Left lung (tissue), 10 donors: ENCODE data around the gene SLC34A1. TPM values are rescaled to one million over a fixed set of nuclear protein-coding genes. Genes with fewer than 3 reads are reported as not detected.
A peak's percentile ranks its signal among the peaks of the same experiment; 100 is the strongest.

Experiments
- ATAC-seq: fragments of 200-7000 bp; cut with Tn5 transposase; one replicate; pipeline ENCODE4 v1.9.1; 2020; ENCODE audit warnings: moderate library complexity
- DNase-seq, 4 donors: peaks; one replicate each; pipeline ENCODE4 v3.0.0-alpha.2; 2013 to 2020
- H3K27ac ChIP-seq, 2 donors: fragments of 200-600 bp; sonication (generic) in 1 of 2; one replicate each; pipeline versions ENCODE4 v1.5.0 to v1.8.0; 2020 to 2021
- H3K27me3 ChIP-seq, 2 donors: fragments of 200-600 bp; sonication (generic) in 1 of 2; one replicate each; pipeline versions ENCODE4 v1.5.0 to v1.8.0; 2020 to 2021
- H3K36me3 ChIP-seq, 2 donors: fragments of 200-600 bp; sonication (generic) in 1 of 2; one replicate each; pipeline versions ENCODE4 v1.5.0 to v1.8.0; 2020 to 2021
- H3K4me1 ChIP-seq, 2 donors: fragments of 200-600 bp; one replicate each; pipeline ENCODE4 v1.8.0; 2021
- H3K4me3 ChIP-seq, 2 donors: fragments of 200-600 bp; sonication (generic) in 1 of 2; one replicate each; pipeline versions ENCODE4 v1.5.0 to v1.8.0; 2020 to 2021; ENCODE audit warnings: mild to moderate bottlenecking in 1 of 2
- H3K9me3 ChIP-seq, 2 donors: fragments of 200-600 bp; sonication (generic) in 1 of 2; one replicate each; pipeline versions ENCODE4 v1.5.0 to v1.8.0; 2020 to 2021
- CTCF ChIP-seq, 2 donors: fragments of 200-600 bp; sonication (generic) in 1 of 2; IDR thresholded peaks; one replicate each; pipeline versions ENCODE4 v1.5.0 to v1.8.0; 2021; ENCODE audit warnings: antibody characterized with exemption in 2 of 2
- intact Hi-C, 2 donors: fragments of 100-400 bp; cut with DNase I; formaldehyde crosslinking; loops; one replicate each; pipeline versions ENCODE4 v1.11.2 to v1.14.2; 2022
- polyA plus RNA-seq, 6 donors: library from polyadenylated mRNA; unstranded; fragments of 120-200 nt; gene quantifications; one replicate each; pipeline ENCODE4 v1.2.1, GENCODE V29; 2013; ENCODE audit not compliant: insufficient read length in 6 of 6
- total RNA-seq, 2 donors: library from RNA; stranded (reverse); fragmentation: NEBNext Ultra II Directional; extraction: Animal tissue kit (Norgen Biotek cat#: 25700); gene quantifications; one replicate each; pipeline ENCODE4 v1.2.1, GENCODE V29; 2021
- donor health status: DM: no; HTN: yes; CAD: no.
- donor health status: DM: no; HTN: no; CAD: no.

Gene SLC34A1
- total and polyA plus RNA-seq, 8 donors: 0.18 to 1.7 (median 0.36) TPM; not detected in 3

- intact Hi-C loops: no loop called here
- no peak for TF ChIP-seq CTCF (IDR thresholded peaks at IDR 0.05)
- peaks cover 0 to 26% of the 10 kb centered on the region in 2 donors for H3K36me3 ChIP-seq
These were observed 62.2 kb downstream of the SLC34A1 start, which contains the start of gene PRR7 for GRCh38 chr5:177446200-177447065. TSS of gene PRR7 (plus strand) at chr5:177446814. CDS start at chr5:177455068, 8,254 bp downstream.

GRCh38 chr5:177447066-177447610 lies 62.9 kb downstream of the SLC34A1 start:
- Histone ChIP-seq H3K27me3 (peaks cover 0 to 63% of the 10 kb centered on the region in 2 donors), H3K36me3 (peaks cover 0 to 18% of the 10 kb centered on the region in 2 donors), H3K4me3 (peak overlapping the region; percentile 42 to 50), H3K27ac (peak overlapping the region in 1 of 2 donors; percentile 64), H3K9me3 (no peaks in the 10 kb centered on the region), H3K4me1 (peaks cover 7 to 41% of the 10 kb centered on the region in 2 donors)
- ATAC-seq: peak; percentile 14
- no peak for TF ChIP-seq CTCF (IDR thresholded peaks at IDR 0.05)
- intact Hi-C loops: no loop called here
- DNase-seq: peak in 3 of 4 donors; percentile 43 to 86 (median 83)

More at GRCh38 chr5:177446200-177447065, 62.2 kb downstream of the SLC34A1 start, which contains the start of gene PRR7:
- no peaks in the 10 kb centered on the region for H3K9me3 ChIP-seq
- peaks cover 7 to 41% of the 10 kb centered on the region in 2 donors for H3K4me1 ChIP-seq
- H3K27ac ChIP-seq: peak within 1 kb of the TSS in 1 of 2 donors; percentile 64
- peak within 1 kb of the TSS; percentile 42 to 50 for H3K4me3 ChIP-seq
- H3K27me3 ChIP-seq: peaks cover 0 to 58% of the 10 kb centered on the region in 2 donors
- ATAC-seq: peak; percentile 77
- peak in 3 of 4 donors; percentile 67 to 88 (median 76) for DNase-seq

GRCh38 chr5:177447611-177448243 lies 63.5 kb downstream of the SLC34A1 start:
- DNase-seq: peak in 1 of 4 donors; percentile 84
- Histone ChIP-seq H3K4me1 (peaks cover 7 to 41% of the 10 kb centered on the region in 2 donors), H3K9me3 (no peaks in the 10 kb centered on the region), H3K4me3 (no peak overlapping the region), H3K27ac (no peak overlapping the region), H3K27me3 (peaks cover 0 to 68% of the 10 kb centered on the region in 2 donors), H3K36me3 (peaks cover 0 to 13% of the 10 kb centered on the region in 2 donors)
- intact Hi-C loops: no loop called here
- peak; percentile 33 for ATAC-seq
- TF ChIP-seq CTCF (IDR thresholded peaks at IDR 0.05): no peak

Other genes with a start within 250 kb of the SLC34A1 start
- gene RAB24, start 80.7 kb upstream of the SLC34A1 start, total RNA-seq: 10 to 100 TPM; 30.3 to 36.2 TPM
- 10 to 100 TPM; 24.2 to 39.7 (median 28.4) TPM for gene RAB24, start 80.7 kb upstream of the SLC34A1 start, polyA plus RNA-seq
- gene PRELID1, start 80.6 kb upstream of the SLC34A1 start, total RNA-seq: 100 to 1,000 TPM in 1 of 2 donors, 10 to 100 TPM in 1; 87.8 to 154 TPM
- gene PRELID1, start 80.6 kb upstream of the SLC34A1 start, polyA plus RNA-seq: 100 to 1,000 TPM in 1 of 6 donors, 10 to 100 TPM in 5; 72.3 to 103 (median 84.8) TPM
- gene MXD3, start 72.5 kb upstream of the SLC34A1 start, total RNA-seq: 10 to 100 TPM; 10.8 to 12.4 TPM
- gene MXD3, start 72.5 kb upstream of the SLC34A1 start, polyA plus RNA-seq: 10 to 100 TPM; 17.0 to 36.5 (median 24.4) TPM
- gene LMAN2, start 32.8 kb upstream of the SLC34A1 start, total RNA-seq: 100 to 1,000 TPM; 133 to 155 TPM
- gene LMAN2, start 32.8 kb upstream of the SLC34A1 start, polyA plus RNA-seq: 100 to 1,000 TPM; 101 to 118 (median 106) TPM
- gene RGS14, start 26.5 kb upstream of the SLC34A1 start, total RNA-seq: 10 to 100 TPM; 14.2 to 28.2 TPM
- 1 to 10 TPM; 4.0 to 8.5 (median 6.4) TPM for gene RGS14, start 26.5 kb upstream of the SLC34A1 start, polyA plus RNA-seq
- gene PFN3, start 16.2 kb downstream of the SLC34A1 start, total RNA-seq: not detected
- gene PFN3, start 16.2 kb downstream of the SLC34A1 start, polyA plus RNA-seq: not detected
- 1 to 10 TPM in 1 of 2 donors, under 1 TPM in 1; 0.63 to 1.1 TPM for gene F12, start 25.1 kb downstream of the SLC34A1 start, total RNA-seq
- gene F12, start 25.1 kb downstream of the SLC34A1 start, polyA plus RNA-seq: under 1 TPM in 5 of 6 donors, not detected in 1; 0.20 to 0.37 (median 0.31) TPM
- 10 to 100 TPM; 32.3 to 57.1 TPM for gene GRK6, start 42.2 kb downstream of the SLC34A1 start, total RNA-seq
- 10 to 100 TPM; 15.7 to 26.0 (median 23.6) TPM for gene GRK6, start 42.2 kb downstream of the SLC34A1 start, polyA plus RNA-seq
- 1 to 10 TPM; 2.7 to 4.1 TPM for gene PRR7, start 62.4 kb downstream of the SLC34A1 start, total RNA-seq
- 1 to 10 TPM in 2 of 6 donors, under 1 TPM in 4; 0.30 to 1.5 (median 0.76) TPM for gene PRR7, start 62.4 kb downstream of the SLC34A1 start, polyA plus RNA-seq
- gene DBN1, start 89.2 kb downstream of the SLC34A1 start, total RNA-seq: 10 to 100 TPM; 43.2 to 83.1 TPM
- gene DBN1, start 89.2 kb downstream of the SLC34A1 start, polyA plus RNA-seq: 100 to 1,000 TPM; 134 to 207 (median 165) TPM
- 100 to 1,000 TPM; 107 to 141 TPM for gene PDLIM7, start 113.2 kb downstream of the SLC34A1 start, total RNA-seq
- gene PDLIM7, start 113.2 kb downstream of the SLC34A1 start, polyA plus RNA-seq: 100 to 1,000 TPM in 1 of 6 donors, 10 to 100 TPM in 5; 60.9 to 115 (median 82.3) TPM
- gene DOK3, start 125.4 kb downstream of the SLC34A1 start, total RNA-seq: 10 to 100 TPM; 18.2 to 90.5 TPM
- gene DOK3, start 125.4 kb downstream of the SLC34A1 start, polyA plus RNA-seq: 1 to 10 TPM; 5.8 to 7.4 (median 6.7) TPM
- 10 to 100 TPM; 65.9 to 86.7 TPM for gene DDX41, start 132.5 kb downstream of the SLC34A1 start, total RNA-seq
- 10 to 100 TPM; 77.1 to 90.2 (median 81.9) TPM for gene DDX41, start 132.5 kb downstream of the SLC34A1 start, polyA plus RNA-seq
- 10 to 100 TPM; 64.3 to 73.9 TPM for gene FAM193B, start 170.1 kb downstream of the SLC34A1 start, total RNA-seq
- 100 to 1,000 TPM in 3 of 6 donors, 10 to 100 TPM in 3; 82.5 to 112 (median 101) TPM for gene FAM193B, start 170.1 kb downstream of the SLC34A1 start, polyA plus RNA-seq
- gene TMED9, start 207.8 kb downstream of the SLC34A1 start, total RNA-seq: 100 to 1,000 TPM; 200 to 221 TPM
- 100 to 1,000 TPM; 120 to 149 (median 134) TPM for gene TMED9, start 207.8 kb downstream of the SLC34A1 start, polyA plus RNA-seq
- 10 to 100 TPM; 23.8 to 26.6 TPM for gene B4GALT7, start 215.7 kb downstream of the SLC34A1 start, total RNA-seq
- 10 to 100 TPM; 19.8 to 27.4 (median 22.0) TPM for gene B4GALT7, start 215.7 kb downstream of the SLC34A1 start, polyA plus RNA-seq